IMR-90 (cell line): ENCODE data around the gene GUCY1B1. TPM values are rescaled to one million over a fixed set of nuclear protein-coding genes. Genes with fewer than 3 reads are reported as not detected.

Experiments
- ATAC-seq: fragments of 200-7000 bp; cut with Tn5 transposase; 2 replicates; pipeline ENCODE4 v1.9.1; 2020; ENCODE audit warnings: low read depth, mild to moderate bottlenecking, moderate library complexity
- BruUV-seq: library from RNA; stranded (reverse); fragments of 400-500 nt; replicated peaks from 2 replicates; lab custom pipeline; 2021; lab: Mats Ljungman, UMichigan
- CTCF ChIA-PET: fragments of 300-600 bp; formaldehyde crosslinking; extraction: SDS; loops from one replicate; lab custom pipeline; 2021; ENCODE audit warnings: antibody characterized with exemption; lab: Yijun Ruan, JAX
- POLR2A ChIA-PET: fragments of 300-600 bp; sonication (Branson Sonifier 250); formaldehyde crosslinking; loops from one replicate; lab custom pipeline; 2022; ENCODE audit warnings: antibody characterized with exemption; ENCODE audit not compliant: unreplicated experiment; lab: Charles Lee
- DNase-seq: peaks from one replicate; pipeline ENCODE4 v3.0.0; 2013
- H2AFZ ChIP-seq: replicated peaks from 2 replicates; pipeline ENCODE3; 2013; ENCODE audit warnings: low read length, mild to moderate bottlenecking; ENCODE audit not compliant: poor library complexity
- H2AK5ac ChIP-seq: 2 replicates; pipeline ENCODE4 v1.6.1; 2013; ENCODE audit warnings: low read depth, low read length, inconsistent platforms
- H2AK9ac ChIP-seq: replicated peaks from 2 replicates; pipeline ENCODE3; 2013; ENCODE audit warnings: mild to moderate bottlenecking, low read depth, low read length, moderate library complexity; ENCODE audit not compliant: poor library complexity
- H2BK120ac ChIP-seq: 2 replicates; pipeline ENCODE4 v1.6.1; 2013; ENCODE audit warnings: low read depth, low read length, inconsistent platforms
- H2BK15ac ChIP-seq: 3 replicates; pipeline ENCODE4 v1.6.1; 2013; ENCODE audit warnings: low read depth, low read length, inconsistent platforms
- H2BK20ac ChIP-seq: 2 replicates; pipeline ENCODE4 v1.6.1; 2013; ENCODE audit warnings: low read depth, mild to moderate bottlenecking, inconsistent platforms, low read length, moderate library complexity
- H2BK5ac ChIP-seq: 2 replicates; pipeline ENCODE4 v1.6.1; 2013; ENCODE audit warnings: mild to moderate bottlenecking, low read depth, low read length, inconsistent platforms; ENCODE audit not compliant: poor library complexity, severe bottlenecking
- H3K14ac ChIP-seq: replicated peaks from 2 replicates; pipeline ENCODE4 v1.6.1; 2013; ENCODE audit warnings: low read depth, low read length, inconsistent platforms
- H3K18ac ChIP-seq: 2 replicates; pipeline ENCODE4 v1.6.1; 2013; ENCODE audit warnings: low read depth, low read length, control low read depth
- H3K23ac ChIP-seq: 2 replicates; pipeline ENCODE4 v1.6.1; 2013; ENCODE audit warnings: low read depth, low read length, inconsistent platforms
- H3K27ac ChIP-seq: 2 replicates; pipeline ENCODE4 v1.5.1; 2013; ENCODE audit warnings: mild to moderate bottlenecking, control low read depth, low read length; ENCODE audit not compliant: insufficient read depth
- H3K27me3 ChIP-seq: 2 replicates; pipeline ENCODE4 v1.6.1; 2013; ENCODE audit warnings: low read length; ENCODE audit not compliant: control insufficient read depth, insufficient read depth
- H3K36me3 ChIP-seq: 2 replicates; pipeline ENCODE4 v1.6.1; 2013; ENCODE audit warnings: low read length, mixed read lengths; ENCODE audit not compliant: control insufficient read depth, insufficient read depth
- H3K4ac ChIP-seq: 2 replicates; pipeline ENCODE4 v1.6.1; 2013; ENCODE audit warnings: low read depth, low read length, inconsistent platforms
- H3K4me1 ChIP-seq: 2 replicates; pipeline ENCODE4 v1.6.1; 2013; ENCODE audit warnings: low read length, mixed read lengths; ENCODE audit not compliant: control insufficient read depth, insufficient read depth
- H3K4me2 ChIP-seq: 2 replicates; pipeline ENCODE4 v1.6.1; 2013; ENCODE audit warnings: low read depth, mild to moderate bottlenecking, control low read depth, low read length, moderate library complexity
- H3K4me3 ChIP-seq: 2 replicates; pipeline ENCODE4 v1.5.1; 2013; ENCODE audit warnings: low read depth, mild to moderate bottlenecking, control low read depth, low read length, moderate library complexity; ENCODE audit not compliant: insufficient read depth
- H3K56ac ChIP-seq: 2 replicates; pipeline ENCODE4 v1.6.1; 2013; ENCODE audit warnings: low read length, inconsistent platforms; ENCODE audit not compliant: insufficient read depth; ENCODE audit errors: extremely low read depth
- H3K79me1 ChIP-seq, 2 experiments: 2 replicates each; pipeline ENCODE4 v1.6.1; 2013; ENCODE audit warnings: low read length in 2 of 2, inconsistent platforms in 1 of 2, low read depth in 1 of 2
- H3K9ac ChIP-seq: 2 replicates; pipeline ENCODE4 v1.6.1; 2013; ENCODE audit warnings: low read depth, low read length, control low read depth
- H3K9me1 ChIP-seq: 2 replicates; pipeline ENCODE4 v1.6.1; 2013; ENCODE audit warnings: low read length, inconsistent platforms; ENCODE audit not compliant: insufficient read depth
- H3K9me3 ChIP-seq: 2 replicates; pipeline ENCODE4 v1.6.1; 2013; ENCODE audit warnings: low read length; ENCODE audit not compliant: control insufficient read depth, insufficient read depth
- H4K20me1 ChIP-seq: 2 replicates; pipeline ENCODE4 v1.6.1; 2013; ENCODE audit warnings: low read length, inconsistent platforms; ENCODE audit not compliant: insufficient read depth
- H4K5ac ChIP-seq: 2 replicates; pipeline ENCODE4 v1.6.1; 2013; ENCODE audit warnings: mild to moderate bottlenecking, low read depth, low read length, control low read depth
- H4K8ac ChIP-seq, 2 experiments: 2 replicates each; pipeline ENCODE4 v1.6.1; 2013; ENCODE audit warnings: low read depth in 2 of 2, low read length in 2 of 2, control low read depth in 1 of 2, inconsistent platforms in 1 of 2
- H4K91ac ChIP-seq: 2 replicates; pipeline ENCODE4 v1.6.1; 2013; ENCODE audit warnings: low read depth, low read length, inconsistent platforms; ENCODE audit not compliant: insufficient read depth
- BHLHE40 ChIP-seq: fragments of 150-350 bp; IDR thresholded peaks from 2 replicates; pipeline ENCODE4 v1.6.1; 2016; ENCODE audit warnings: mild to moderate bottlenecking, low read depth, low read length
- CEBPB ChIP-seq: IDR thresholded peaks from 2 replicates; pipeline ENCODE4 v1.6.1; 2012; ENCODE audit warnings: low read depth, low read length, improper control_type of control experiment
- ELK1 ChIP-seq: fragments of 150-350 bp; IDR thresholded peaks from 2 replicates; pipeline ENCODE4 v1.6.1; 2016; ENCODE audit warnings: low read depth, mild to moderate bottlenecking, low read length, moderate library complexity, borderline replicate concordance
- FOS ChIP-seq: fragments of 150-350 bp; IDR thresholded peaks from 2 replicates; pipeline ENCODE4 v1.6.1; 2016; ENCODE audit warnings: low read depth, low read length
- MAFK ChIP-seq: IDR thresholded peaks from 2 replicates; pipeline ENCODE4 v1.6.1; 2012; ENCODE audit warnings: low read depth, low read length, improper control_type of control experiment
- NFE2L2 ChIP-seq: fragments of 150-350 bp; IDR thresholded peaks from 2 replicates; pipeline ENCODE4 v1.6.1; 2016; ENCODE audit warnings: low read depth, mild to moderate bottlenecking, low read length
- POLR2A ChIP-seq: IDR thresholded peaks from 2 replicates; pipeline ENCODE4 v1.6.1; 2012; ENCODE audit warnings: mild to moderate bottlenecking, low read depth, low read length
- RAD21 ChIP-seq: IDR thresholded peaks from 2 replicates; pipeline ENCODE4 v1.6.1; 2012; ENCODE audit warnings: low read length, improper control_type of control experiment
- RCOR1 ChIP-seq: IDR thresholded peaks from 2 replicates; pipeline ENCODE4 v1.6.1; 2012; ENCODE audit warnings: mild to moderate bottlenecking, low read length, improper control_type of control experiment; ENCODE audit not compliant: insufficient replicate concordance
- RFX5 ChIP-seq: IDR thresholded peaks from 2 replicates; pipeline ENCODE4 v1.8.0; 2012; ENCODE audit warnings: low read depth, mild to moderate bottlenecking, low read length, moderate library complexity
- SMC3 ChIP-seq: fragments of 150-350 bp; IDR thresholded peaks from 2 replicates; pipeline ENCODE4 v1.6.1; 2016; ENCODE audit warnings: low read depth, mild to moderate bottlenecking, antibody characterized with exemption, low read length, moderate library complexity
- WGBS, 2 experiments: methylation state at CpG; one replicate each; pipeline versions ENCODE4 v1.1.5 to v1.1.7; 2013; ENCODE audit warnings: missing lambda C conversion rate in 2 of 2; ENCODE audit not compliant: insufficient read length in 1 of 2; ENCODE audit errors: extremely low coverage in 2 of 2; 5-methylcytosine and 5-hydroxymethylcytosine counted together
- dilution Hi-C: fragments of 300-500 bp; cut with HindIII; formaldehyde crosslinking; loops from one replicate; pipeline ENCODE4 v1.14.3; 2018; ENCODE audit warnings: low sequenced_read_pairs; ENCODE audit not compliant: unreplicated experiment
- in situ Hi-C: fragments of 300-500 bp; cut with MboI; formaldehyde crosslinking; loops from 3 replicates; pipeline ENCODE4 v1.14.3; 2019; ENCODE audit warnings: low sequenced_read_pairs, inconsistent platforms, mixed read lengths
- intact Hi-C: fragments of 100-400 bp; cut with micrococcal nuclease; formaldehyde crosslinking; loops from 2 replicates; pipeline ENCODE4 v1.10.0; 2022
- polyA plus RNA-seq, 3 experiments: library from polyadenylated mRNA; depleted of rRNA; stranded (reverse); fragments of >200 nt; gene quantifications; 2 replicates each; pipeline ENCODE4 v1.2.3, GENCODE V29; 2012; ENCODE audit warnings: low replicate concordance in 1 of 3
- total RNA-seq: library from RNA; depleted of rRNA; stranded (reverse); fragments of >200 nt; gene quantifications from 2 replicates; pipeline ENCODE4 v1.2.3, GENCODE V29; 2012
- TF ChIP-seq, protein P1 (sequence below): fragments of 150-350 bp; IDR thresholded peaks from 2 replicates; pipeline ENCODE4 v1.6.1; 2017; ENCODE audit warnings: mild to moderate bottlenecking, antibody characterized with exemption, low read length, low read depth
- TF ChIP-seq, protein P2 (sequence below): conservative IDR thresholded peaks from 2 replicates; pipeline ENCODE4 v1.5.1; 2012; ENCODE audit warnings: mild to moderate bottlenecking, low read depth, low read length, improper control_type of control experiment

The GUCY1B1 gene
- total and polyA plus RNA-seq, 2 of the 4 experiments (the other 2 are of a cell fraction), result 2.9 to 3.8 TPM

- DNase-seq (peak; percentile 90), ATAC-seq (peak; percentile 94)
- Histone ChIP-seq H4K20me1 (no peaks in the 10 kb centered on the region; the same call in 1 of the 2 replicates), H3K9me1 (no peaks in the 10 kb centered on the region; the same call in 1 of the 2 replicates), H3K4me2 (peak overlapping the region; percentile 58; the same call in 1 of the 2 replicates), H3K23ac (no peak overlapping the region), H3K4ac (no peak overlapping the region), H3K14ac (no peak overlapping the region), H3K27ac (peak overlapping the region; percentile 63; the same call in 1 of the 2 replicates), H3K18ac (no peak overlapping the region), H2BK20ac (no peak overlapping the region), H3K9me3 (no peaks in the 10 kb centered on the region), H2BK15ac (0 out of 3 replicates have a peak overlapping the region, but pooled peaks have one; percentile 39), H2AFZ (no peak overlapping the region), H4K5ac (no peak overlapping the region), H3K4me1 (peaks cover 8% of the 10 kb centered on the region), H3K27me3 (no peaks in the 10 kb centered on the region), H3K9ac (no peak overlapping the region), H2BK120ac (no peak overlapping the region), H2BK5ac (no peak overlapping the region), H2AK9ac (no peak overlapping the region), H3K56ac (no peak overlapping the region), H4K8ac (no peak overlapping the region), H2AK5ac (no peak overlapping the region), H4K91ac (no peak overlapping the region), H3K4me3 (no peak overlapping the region), H3K79me1 (no peaks in the 10 kb centered on the region), H3K36me3 (no peaks in the 10 kb centered on the region)
- ChIA-PET CTCF (no interaction called here), POLR2A (no interaction called here)
- dilution Hi-C loops, result no loop called here
- in situ Hi-C loops, result no loop called here
- BruUV-seq, result no TSS peak
- intact Hi-C loops, result loop anchor here (5.0 kb wide), 1 partner anchor 41 kb away; no protein-coding TSS in a partner anchor
- no CpG with 5 or more reads among the region's 2 CpGs for WGBS, 2 experiments
- TF ChIP-seq POLR2A (no peak), ELK1 (no peak), RAD21 (no peak), CEBPB (peak; percentile 98), RCOR1 (no peak), BHLHE40 (no peak), RFX5 (no peak), SMC3 (no peak), MAFK (peak; percentile 52; the same call in 1 of the 2 replicates), FOS (peak; percentile 52; the same call in 1 of the 2 replicates), NFE2L2 (no peak)
- TF ChIP-seq, protein P1, sequence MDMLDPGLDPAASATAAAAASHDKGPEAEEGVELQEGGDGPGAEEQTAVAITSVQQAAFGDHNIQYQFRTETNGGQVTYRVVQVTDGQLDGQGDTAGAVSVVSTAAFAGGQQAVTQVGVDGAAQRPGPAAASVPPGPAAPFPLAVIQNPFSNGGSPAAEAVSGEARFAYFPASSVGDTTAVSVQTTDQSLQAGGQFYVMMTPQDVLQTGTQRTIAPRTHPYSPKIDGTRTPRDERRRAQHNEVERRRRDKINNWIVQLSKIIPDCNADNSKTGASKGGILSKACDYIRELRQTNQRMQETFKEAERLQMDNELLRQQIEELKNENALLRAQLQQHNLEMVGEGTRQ, result no peak
- TF ChIP-seq, protein P2, sequence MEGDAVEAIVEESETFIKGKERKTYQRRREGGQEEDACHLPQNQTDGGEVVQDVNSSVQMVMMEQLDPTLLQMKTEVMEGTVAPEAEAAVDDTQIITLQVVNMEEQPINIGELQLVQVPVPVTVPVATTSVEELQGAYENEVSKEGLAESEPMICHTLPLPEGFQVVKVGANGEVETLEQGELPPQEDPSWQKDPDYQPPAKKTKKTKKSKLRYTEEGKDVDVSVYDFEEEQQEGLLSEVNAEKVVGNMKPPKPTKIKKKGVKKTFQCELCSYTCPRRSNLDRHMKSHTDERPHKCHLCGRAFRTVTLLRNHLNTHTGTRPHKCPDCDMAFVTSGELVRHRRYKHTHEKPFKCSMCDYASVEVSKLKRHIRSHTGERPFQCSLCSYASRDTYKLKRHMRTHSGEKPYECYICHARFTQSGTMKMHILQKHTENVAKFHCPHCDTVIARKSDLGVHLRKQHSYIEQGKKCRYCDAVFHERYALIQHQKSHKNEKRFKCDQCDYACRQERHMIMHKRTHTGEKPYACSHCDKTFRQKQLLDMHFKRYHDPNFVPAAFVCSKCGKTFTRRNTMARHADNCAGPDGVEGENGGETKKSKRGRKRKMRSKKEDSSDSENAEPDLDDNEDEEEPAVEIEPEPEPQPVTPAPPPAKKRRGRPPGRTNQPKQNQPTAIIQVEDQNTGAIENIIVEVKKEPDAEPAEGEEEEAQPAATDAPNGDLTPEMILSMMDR, result no peak
Observed at GRCh38 chr4:155738548-155738947, 20.3 kb upstream of the GUCY1B1 start.
